ENCODE results near the gene BAZ2B.

DNA sequence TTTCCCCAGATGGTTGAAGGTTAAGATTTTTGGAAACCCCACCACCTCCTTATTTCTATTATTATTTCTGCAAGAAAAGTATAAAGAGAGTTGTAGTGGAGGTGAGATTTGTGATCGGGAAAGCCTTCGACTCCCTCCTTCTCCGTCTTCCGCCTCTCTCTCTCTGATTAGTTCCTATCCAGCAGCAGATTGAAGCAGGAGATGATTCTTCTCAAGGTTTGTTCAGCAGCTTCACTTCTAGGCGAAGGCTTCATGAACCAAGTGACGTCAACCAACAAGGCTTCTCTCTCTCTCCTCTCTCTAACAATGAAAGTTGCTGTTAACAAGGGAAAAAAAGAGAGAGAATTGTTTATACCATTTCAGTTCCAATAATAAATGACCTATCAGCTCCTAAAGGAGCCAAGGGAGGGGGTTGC, at the start of gene BAZ2B:
- TF ChIP-seq CTCF (conservative IDR thresholded peaks at IDR 0.05; ENCODE audit: low read depth in 2 of 2), result no peak
- TF ChIP-seq, protein P1, sequence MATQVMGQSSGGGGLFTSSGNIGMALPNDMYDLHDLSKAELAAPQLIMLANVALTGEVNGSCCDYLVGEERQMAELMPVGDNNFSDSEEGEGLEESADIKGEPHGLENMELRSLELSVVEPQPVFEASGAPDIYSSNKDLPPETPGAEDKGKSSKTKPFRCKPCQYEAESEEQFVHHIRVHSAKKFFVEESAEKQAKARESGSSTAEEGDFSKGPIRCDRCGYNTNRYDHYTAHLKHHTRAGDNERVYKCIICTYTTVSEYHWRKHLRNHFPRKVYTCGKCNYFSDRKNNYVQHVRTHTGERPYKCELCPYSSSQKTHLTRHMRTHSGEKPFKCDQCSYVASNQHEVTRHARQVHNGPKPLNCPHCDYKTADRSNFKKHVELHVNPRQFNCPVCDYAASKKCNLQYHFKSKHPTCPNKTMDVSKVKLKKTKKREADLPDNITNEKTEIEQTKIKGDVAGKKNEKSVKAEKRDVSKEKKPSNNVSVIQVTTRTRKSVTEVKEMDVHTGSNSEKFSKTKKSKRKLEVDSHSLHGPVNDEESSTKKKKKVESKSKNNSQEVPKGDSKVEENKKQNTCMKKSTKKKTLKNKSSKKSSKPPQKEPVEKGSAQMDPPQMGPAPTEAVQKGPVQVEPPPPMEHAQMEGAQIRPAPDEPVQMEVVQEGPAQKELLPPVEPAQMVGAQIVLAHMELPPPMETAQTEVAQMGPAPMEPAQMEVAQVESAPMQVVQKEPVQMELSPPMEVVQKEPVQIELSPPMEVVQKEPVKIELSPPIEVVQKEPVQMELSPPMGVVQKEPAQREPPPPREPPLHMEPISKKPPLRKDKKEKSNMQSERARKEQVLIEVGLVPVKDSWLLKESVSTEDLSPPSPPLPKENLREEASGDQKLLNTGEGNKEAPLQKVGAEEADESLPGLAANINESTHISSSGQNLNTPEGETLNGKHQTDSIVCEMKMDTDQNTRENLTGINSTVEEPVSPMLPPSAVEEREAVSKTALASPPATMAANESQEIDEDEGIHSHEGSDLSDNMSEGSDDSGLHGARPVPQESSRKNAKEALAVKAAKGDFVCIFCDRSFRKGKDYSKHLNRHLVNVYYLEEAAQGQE (IDR thresholded peaks at IDR 0.05; ENCODE audit: unreplicated experiment), result no peak
- TF ChIP-seq ZNF114 (CRISPR knock-in tag; IDR thresholded peaks at IDR 0.05), result no peak
- no peak for TF ChIP-seq EZH2 (IDR thresholded peaks at IDR 0.05; ENCODE audit: low read depth, unreplicated experiment)
- peak; percentile 69 for TF ChIP-seq POLR2AphosphoS5 (IDR thresholded peaks at IDR 0.05; ENCODE audit: low read depth)
- peak; percentile 72 for TF ChIP-seq CREB1 (CRISPR knock-in tag; IDR thresholded peaks at IDR 0.05; ENCODE audit: low read depth)

Data from GM23338 (cell line).